HG02763 (cell line): ENCODE data around the gene AQP2.

Experiments
- ATAC-seq: cut with Tn5 transposase; IDR thresholded peaks from one replicate; pipeline ENCODE4 v1.9.1; 2021; ENCODE audit warnings: mild to moderate bottlenecking, moderate library complexity; ENCODE audit not compliant: unreplicated experiment

AQP2 gene

GRCh38 chr12:49967777-49968250 lies 17.3 kb downstream of the AQP2 start:
- ATAC-seq: no peak

GRCh38 chr12:49968471-49968870 lies 17.9 kb downstream of the AQP2 start:
- no peak for ATAC-seq

- ATAC-seq: no peak
These were observed 18.5 kb downstream of the AQP2 start for GRCh38 chr12:49969027-49969426.

GRCh38 chr12:49969651-49970429 lies 19.3 kb downstream of the AQP2 start:
- no peak for ATAC-seq

GRCh38 chr12:49970658-49971057 lies 20.1 kb downstream of the AQP2 start:
- no peak for ATAC-seq

- no peak for ATAC-seq
These were observed 20.6 kb downstream of the AQP2 start for GRCh38 chr12:49971141-49971540.

- ATAC-seq: no peak
These were observed 21.6 kb downstream of the AQP2 start for GRCh38 chr12:49972129-49972528.

- ATAC-seq: no peak
These were observed 22.3 kb downstream of the AQP2 start, which contains the start of gene AQP6 for GRCh38 chr12:49972641-49973360. Gene AQP6, plus strand, starts transcription at chr12:49972947. Its CDS starts 227 bp downstream, at chr12:49973174.

- ATAC-seq: no peak
These were observed 22.9 kb downstream of the AQP2 start for GRCh38 chr12:49973361-49973830.

- ATAC-seq: no peak
These were observed 23.7 kb downstream of the AQP2 start for GRCh38 chr12:49974231-49974675.

- no peak for ATAC-seq
These were observed 24.3 kb downstream of the AQP2 start for GRCh38 chr12:49974677-49975317.

- no peak for ATAC-seq
These were observed 24.8 kb downstream of the AQP2 start for GRCh38 chr12:49975318-49975761.

GRCh38 chr12:49976557-49976956 lies 26.0 kb downstream of the AQP2 start:
- no peak for ATAC-seq

- ATAC-seq: no peak
These were observed 27.6 kb downstream of the AQP2 start for GRCh38 chr12:49978125-49978524.

GRCh38 chr12:49979016-49979586 lies 28.6 kb downstream of the AQP2 start:
- ATAC-seq: no peak

GRCh38 chr12:49979791-49980190 lies 29.3 kb downstream of the AQP2 start:
- ATAC-seq: no peak

GRCh38 chr12:49980501-49981349 lies 30.2 kb downstream of the AQP2 start:
- ATAC-seq: no peak

- ATAC-seq: no peak
These were observed 31.9 kb downstream of the AQP2 start for GRCh38 chr12:49982246-49983087.

- ATAC-seq: no peak
These were observed 33.4 kb downstream of the AQP2 start for GRCh38 chr12:49983892-49984291.
